Measurements from ENCODE around the gene SH2D3A. TPM values are rescaled to one million over a fixed set of nuclear protein-coding genes. Genes with fewer than 3 reads are reported as not detected.
A peak's percentile ranks its signal among the peaks of the same experiment; 100 is the strongest.

SH2D3A gene
- total and polyA plus RNA-seq, 2 of the 4 experiments (the other 2 are of a cell fraction), result under 0.01 to 0.09 TPM

DNA sequence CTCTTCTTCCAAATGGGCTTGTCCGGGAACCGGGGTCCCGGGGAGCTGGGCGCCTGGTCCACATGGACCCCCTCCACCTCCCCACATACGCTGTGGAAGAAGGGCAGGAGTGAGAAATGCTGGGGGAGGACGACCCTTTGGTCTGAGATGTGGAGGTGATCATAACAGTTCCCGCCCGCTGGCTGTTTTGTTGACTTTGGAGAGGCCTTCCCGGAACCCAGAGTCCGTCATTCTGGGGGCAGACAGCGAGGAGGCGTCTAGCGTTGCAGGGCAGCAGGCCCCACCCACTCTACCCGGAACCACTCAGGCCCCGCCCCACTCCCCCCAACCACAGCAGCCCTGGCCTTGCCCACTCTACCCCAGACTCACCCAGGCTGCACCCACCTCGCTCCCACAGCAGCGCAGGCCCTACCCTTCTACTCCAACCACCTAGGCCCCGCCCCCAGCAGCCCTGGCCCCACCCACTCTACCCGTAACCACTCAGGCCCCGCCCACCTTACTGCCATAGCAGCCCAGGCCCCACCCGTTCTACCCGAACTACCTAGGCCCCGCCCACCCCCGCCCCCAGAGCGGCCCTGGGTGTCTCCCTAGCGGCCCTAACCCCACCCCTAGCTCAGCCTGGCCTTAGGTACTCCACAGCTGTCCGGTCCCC lies 37.0 kb downstream of the SH2D3A start:
- Histone ChIP-seq H2BK5ac (ENCODE audit: low read depth, low read length, poor library complexity, severe bottlenecking) (no peak overlapping the region), H3K79me1 (ENCODE audit: low read depth in 1 of 2, low read length in 2 of 2) (peaks cover 0 to 9% of the 10 kb centered on the region in 2 experiments; a peak in 3 of 4 replicates), H2BK120ac (ENCODE audit: low read depth, low read length) (no peak overlapping the region), H3K9me1 (ENCODE audit: insufficient read depth, low read length) (no peaks in the 10 kb centered on the region; the same call in 1 of the 2 replicates), H2AK9ac (replicated peaks; ENCODE audit: low read depth, low read length, poor library complexity) (no peak overlapping the region), H2BK20ac (ENCODE audit: low read depth, low read length) (no peak overlapping the region), H3K4me1 (ENCODE audit: control insufficient read depth, insufficient read depth, low read length) (no peaks in the 10 kb centered on the region), H3K23ac (ENCODE audit: low read depth, low read length) (no peak overlapping the region), H3K14ac (replicated peaks; ENCODE audit: low read depth, low read length) (no peak overlapping the region), H3K27ac (ENCODE audit: insufficient read depth, low read length) (no peak overlapping the region), H3K18ac (ENCODE audit: low read depth, low read length) (no peak overlapping the region), H3K9ac (ENCODE audit: low read depth, low read length) (no peak overlapping the region), H2AFZ (replicated peaks; ENCODE audit: low read length, poor library complexity) (peak overlapping the region; percentile 29), H4K20me1 (ENCODE audit: insufficient read depth, low read length) (no peaks in the 10 kb centered on the region), H3K27me3 (ENCODE audit: control insufficient read depth, insufficient read depth, low read length) (no peaks in the 10 kb centered on the region), H4K91ac (ENCODE audit: insufficient read depth, low read depth, low read length) (no peak overlapping the region), H2BK15ac (ENCODE audit: low read depth, low read length) (no peak overlapping the region), H4K5ac (ENCODE audit: low read depth, low read length) (no peak overlapping the region), H3K4me3 (ENCODE audit: insufficient read depth, low read depth, low read length) (no peak overlapping the region), H3K4ac (ENCODE audit: low read depth, low read length) (no peak overlapping the region), H3K4me2 (ENCODE audit: low read depth, low read length) (no peak overlapping the region), H4K8ac (ENCODE audit: low read depth in 2 of 2, low read length in 2 of 2) (no peak overlapping the region), H3K56ac (ENCODE audit: extremely low read depth, insufficient read depth, low read length) (no peak overlapping the region), H3K9me3 (ENCODE audit: control insufficient read depth, insufficient read depth, low read length) (no peaks in the 10 kb centered on the region), H3K36me3 (ENCODE audit: control insufficient read depth, insufficient read depth, low read length) (peaks cover 11% of the 10 kb centered on the region; the same call in 1 of the 2 replicates), H2AK5ac (ENCODE audit: low read depth, low read length) (no peak overlapping the region)
- POLR2A ChIA-PET (ENCODE audit: unreplicated experiment), result no interaction called here
- CTCF ChIA-PET, result no interaction called here
- 28% methylated on average over 2 of the region's 27 CpGs; no CpG with 5 or more reads in 1 of the 2 experiments for WGBS, 2 experiments (ENCODE audit: extremely low coverage in 2 of 2, insufficient read length in 1 of 2)
- intact Hi-C loops (cut with micrococcal nuclease), result loop anchor here (10.0 kb wide), 1 partner anchor 335 kb away; the partner anchor contains the start of gene ZNF557
- BruUV-seq (replicated peaks), result no TSS peak
- TF ChIP-seq POLR2A (IDR thresholded peaks at IDR 0.05; ENCODE audit: low read depth, low read length) (no peak), CEBPB (IDR thresholded peaks at IDR 0.05; ENCODE audit: low read depth, low read length) (no peak), MXI1 (IDR thresholded peaks at IDR 0.05; ENCODE audit: borderline replicate concordance, low read depth, low read length) (no peak), USF2 (IDR thresholded peaks at IDR 0.05; ENCODE audit: low read depth, low read length) (no peak), RFX5 (IDR thresholded peaks at IDR 0.05; ENCODE audit: low read depth, low read length) (no peak), RAD21 (IDR thresholded peaks at IDR 0.05; ENCODE audit: low read length) (no peak), RCOR1 (IDR thresholded peaks at IDR 0.05; ENCODE audit: insufficient replicate concordance, low read length) (no peak), NFE2L2 (IDR thresholded peaks at IDR 0.05; ENCODE audit: low read depth, low read length) (no peak), CHD1 (IDR thresholded peaks at IDR 0.05; ENCODE audit: low read depth, low read length) (no peak), SMC3 (IDR thresholded peaks at IDR 0.05; ENCODE audit: low read depth, low read length) (no peak), FOS (IDR thresholded peaks at IDR 0.05; ENCODE audit: low read depth, low read length) (no peak)
- TF ChIP-seq, protein P1, sequence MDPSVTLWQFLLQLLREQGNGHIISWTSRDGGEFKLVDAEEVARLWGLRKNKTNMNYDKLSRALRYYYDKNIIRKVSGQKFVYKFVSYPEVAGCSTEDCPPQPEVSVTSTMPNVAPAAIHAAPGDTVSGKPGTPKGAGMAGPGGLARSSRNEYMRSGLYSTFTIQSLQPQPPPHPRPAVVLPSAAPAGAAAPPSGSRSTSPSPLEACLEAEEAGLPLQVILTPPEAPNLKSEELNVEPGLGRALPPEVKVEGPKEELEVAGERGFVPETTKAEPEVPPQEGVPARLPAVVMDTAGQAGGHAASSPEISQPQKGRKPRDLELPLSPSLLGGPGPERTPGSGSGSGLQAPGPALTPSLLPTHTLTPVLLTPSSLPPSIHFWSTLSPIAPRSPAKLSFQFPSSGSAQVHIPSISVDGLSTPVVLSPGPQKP (IDR thresholded peaks at IDR 0.05; ENCODE audit: borderline replicate concordance, low read depth, low read length), result no peak
- dilution Hi-C loops (cut with HindIII; ENCODE audit: low sequenced_read_pairs, unreplicated experiment), result no loop called here
- in situ Hi-C loops (cut with MboI; ENCODE audit: low sequenced_read_pairs), result loop anchor here (10.0 kb wide), 2 partner anchors 135 to 215 kb away; no protein-coding TSS in a partner anchor
- DNase-seq (no peak), ATAC-seq (ENCODE audit: low read depth) (no peak)

All from IMR-90 (cell line).